GM21717 (cell line): ENCODE measurements around the gene FHOD3.

Experiments used
- ATAC-seq: cut with Tn5 transposase; IDR thresholded peaks from one replicate; pipeline ENCODE4 v1.9.1; 2021; ENCODE audit warnings: mild to moderate bottlenecking, moderate library complexity; ENCODE audit not compliant: unreplicated experiment

FHOD3 gene

DNA sequence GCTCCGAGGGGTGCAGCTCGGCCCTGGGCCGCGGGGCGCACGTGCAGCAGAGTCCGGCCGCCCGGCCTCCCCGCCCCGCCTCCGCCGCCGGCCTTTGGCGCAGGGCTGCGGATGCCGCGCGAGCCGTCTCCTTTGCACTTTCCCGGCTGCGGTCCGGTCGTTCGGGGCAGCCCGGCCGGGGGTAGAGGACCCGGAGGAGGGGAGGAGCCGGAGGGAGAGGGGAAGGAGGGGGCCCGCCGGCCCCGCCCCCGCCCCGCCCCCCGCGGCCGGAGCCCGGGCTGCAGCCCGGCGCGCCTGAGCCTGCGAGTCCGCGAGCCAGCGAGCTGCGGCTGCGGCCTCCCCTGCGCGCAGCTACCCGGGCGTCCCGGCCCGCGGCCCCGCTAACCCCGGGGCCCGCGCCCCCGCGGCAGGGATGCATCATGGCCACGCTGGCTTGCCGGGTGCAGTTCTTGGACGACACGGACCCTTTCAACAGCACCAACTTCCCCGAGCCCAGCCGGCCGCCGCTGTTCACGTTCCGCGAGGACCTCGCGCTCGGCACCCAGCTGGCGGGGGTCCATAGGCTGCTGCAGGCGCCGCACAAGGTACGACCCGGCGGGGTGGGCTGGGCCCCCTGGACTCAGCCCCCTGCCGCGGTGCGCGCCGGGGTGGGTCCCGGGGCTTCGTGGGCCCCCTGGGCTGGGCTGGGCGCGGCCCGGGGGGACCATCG is at the start of gene FHOD3:
FHOD3 (plus strand) TSS at position 297 of the 709 bp plus-strand sequence; CDS start at position 420, 123 bp downstream.
- peak; percentile 53 for ATAC-seq

DNA sequence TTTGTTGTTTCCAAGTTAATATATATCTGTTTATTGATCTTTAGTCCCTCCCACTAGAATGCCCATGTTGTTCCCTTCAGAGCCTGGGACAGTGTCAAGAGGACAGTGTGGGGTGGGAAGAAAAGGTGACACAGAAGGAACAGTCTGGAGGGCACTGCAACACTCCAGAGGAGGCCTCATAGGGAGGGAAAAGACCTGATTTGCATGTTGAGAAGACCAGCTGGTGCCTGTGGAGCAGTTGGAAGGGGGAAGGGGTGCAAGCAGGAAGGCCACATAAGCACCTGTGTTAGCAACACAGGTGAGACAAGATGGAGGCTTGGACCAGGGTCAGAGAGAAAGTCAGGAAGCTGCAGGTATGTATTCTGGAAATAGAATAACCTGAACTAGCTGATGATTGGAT is 48.1 kb upstream of the FHOD3 start:
- ATAC-seq: no peak

DNA sequence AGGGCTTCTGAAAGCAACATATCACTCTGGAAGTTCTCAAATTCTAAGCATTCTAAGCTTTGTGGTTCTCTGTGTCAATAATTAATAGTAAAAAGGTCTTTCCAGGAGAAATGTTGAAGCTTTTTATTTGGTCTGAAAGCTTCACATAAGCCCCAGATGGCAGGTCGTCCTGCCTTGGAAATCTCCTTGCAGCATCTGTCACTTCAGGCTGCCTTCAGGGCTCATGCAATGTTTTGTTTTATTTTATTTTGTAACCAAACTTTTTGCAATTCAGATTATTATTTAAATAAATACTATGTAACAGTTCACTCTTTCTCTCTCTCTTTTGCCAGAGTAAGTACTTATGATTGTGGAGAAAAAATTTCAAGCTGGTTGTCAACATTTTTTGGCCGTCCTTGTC is 46.7 kb upstream of the FHOD3 start:
- no peak for ATAC-seq

DNA sequence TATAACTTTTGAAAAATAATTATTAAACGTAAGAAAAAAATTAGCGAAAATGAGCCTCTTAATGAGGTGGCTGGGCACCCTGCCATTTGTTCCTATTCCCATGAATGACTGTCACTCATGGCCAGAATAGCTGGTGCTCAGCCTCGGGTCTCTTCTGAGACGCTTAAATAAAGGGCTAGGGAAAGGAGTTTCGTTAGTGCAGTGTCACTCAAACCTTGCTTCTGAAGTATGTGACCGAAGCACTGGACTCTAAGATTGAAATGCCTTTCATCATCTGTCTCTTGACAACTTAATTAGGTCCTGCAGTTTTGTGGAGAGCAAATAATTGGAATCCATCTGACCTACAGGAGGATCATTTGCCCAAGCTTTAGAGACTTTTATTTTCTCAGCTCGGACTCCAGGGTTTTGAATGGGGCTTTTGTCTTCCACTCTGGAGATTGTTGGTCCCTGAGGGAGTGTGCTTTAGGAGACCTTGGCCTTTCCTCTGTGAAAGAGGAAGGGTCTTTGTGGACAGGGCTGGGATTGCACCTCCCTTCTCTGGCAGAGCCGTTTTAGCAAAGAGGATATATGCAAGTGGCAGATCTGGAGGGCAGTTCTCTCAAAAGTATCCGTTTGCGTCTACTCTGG is 42.3 kb upstream of the FHOD3 start:
- no peak for ATAC-seq

DNA sequence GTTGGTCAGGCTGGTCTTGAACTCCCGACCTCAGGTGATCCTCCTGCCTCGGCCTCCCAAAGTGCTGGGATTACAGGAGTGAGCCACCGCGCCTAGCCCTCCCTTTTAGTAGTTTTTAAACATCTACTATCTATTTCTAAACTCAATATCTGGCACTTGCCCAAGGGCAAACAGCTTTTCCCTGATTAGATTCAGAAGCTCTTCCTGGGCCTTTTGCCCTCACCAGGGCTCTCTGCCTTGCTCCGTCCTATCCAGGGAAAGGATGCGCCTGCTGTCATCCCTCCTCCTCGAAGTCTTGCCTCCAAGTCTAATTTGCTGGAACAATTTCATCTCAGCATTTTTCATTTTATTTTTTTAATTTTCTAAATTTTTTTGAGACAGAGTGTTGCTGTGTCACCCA is 41.4 kb upstream of the FHOD3 start:
- no peak for ATAC-seq

DNA sequence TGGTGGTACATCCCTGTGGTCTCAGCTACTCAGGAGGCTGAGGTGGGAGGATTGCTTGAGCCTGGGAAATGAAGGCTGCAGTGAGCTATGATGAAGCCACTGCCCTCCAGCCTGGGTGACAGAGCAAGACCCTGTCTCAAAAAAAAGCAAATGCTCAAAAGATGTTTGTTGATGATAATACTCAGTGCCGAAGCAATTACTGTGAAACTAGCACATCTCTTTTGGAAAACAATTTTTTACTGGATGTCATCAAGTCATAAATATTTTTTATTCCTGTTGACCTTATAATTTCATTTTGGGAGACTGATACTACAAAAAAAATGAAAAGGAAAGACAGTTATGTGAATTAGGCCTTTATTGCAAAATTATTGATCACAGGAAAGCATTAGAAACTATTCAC is 34.5 kb upstream of the FHOD3 start:
- no peak for ATAC-seq

DNA sequence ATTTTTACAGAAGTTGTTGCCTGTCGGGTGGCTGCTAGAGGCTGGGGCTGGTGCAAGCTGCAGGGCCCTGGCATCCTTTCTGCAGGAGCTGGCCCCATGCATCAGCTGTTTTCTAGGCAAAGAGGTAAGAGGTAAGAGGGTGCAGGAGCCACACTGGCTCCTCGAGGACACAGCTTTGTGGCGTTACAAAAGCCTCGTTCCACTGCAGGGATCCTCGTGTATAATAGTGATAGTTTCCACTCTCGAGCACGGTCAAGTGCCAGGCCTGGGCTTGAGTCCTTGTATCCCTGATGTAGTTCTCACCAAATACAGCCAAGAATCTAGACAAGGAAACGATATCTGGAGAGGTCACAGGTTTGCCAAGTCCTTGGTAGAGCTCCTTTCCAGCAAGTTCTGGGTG is 33.2 kb upstream of the FHOD3 start:
- no peak for ATAC-seq

DNA sequence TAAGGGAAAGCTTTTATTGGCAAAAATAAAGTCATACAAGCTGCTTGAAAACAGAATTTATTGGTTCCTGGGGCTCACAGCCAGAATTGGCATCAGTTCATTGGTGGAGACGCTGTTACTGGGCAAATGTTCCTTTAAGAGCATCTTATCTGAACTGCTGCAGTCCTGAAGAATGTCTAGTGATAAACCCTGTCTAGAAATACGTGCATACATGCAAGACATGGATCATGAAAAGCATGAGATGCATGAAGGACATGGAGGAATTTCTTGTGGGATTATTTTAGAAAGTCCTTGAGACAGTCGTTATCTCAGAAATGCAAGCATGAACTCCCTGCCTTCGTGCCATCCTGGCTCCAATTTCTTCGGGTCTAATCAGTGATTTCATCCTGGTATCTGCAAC is 32.5 kb upstream of the FHOD3 start:
- no peak for ATAC-seq

DNA sequence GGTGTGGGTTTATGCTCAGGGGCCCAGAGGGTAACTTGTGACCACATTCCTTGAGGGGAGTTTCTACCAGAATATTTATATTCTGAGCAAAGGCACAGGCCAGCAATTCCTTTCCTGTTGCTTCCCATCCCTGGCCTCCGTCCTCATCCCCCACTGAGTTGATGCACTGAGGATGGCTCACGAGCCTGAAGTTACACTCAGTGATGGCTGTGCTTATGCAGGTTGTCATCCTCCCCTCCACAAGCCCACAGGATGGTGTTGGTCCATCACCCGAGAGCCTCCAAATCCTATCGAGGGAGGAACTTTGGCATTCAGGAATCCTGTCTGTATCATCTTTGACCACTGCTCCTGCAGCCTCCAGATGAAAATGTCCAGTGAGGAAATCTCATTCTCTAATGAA is 28.4 kb upstream of the FHOD3 start:
- no peak for ATAC-seq

DNA sequence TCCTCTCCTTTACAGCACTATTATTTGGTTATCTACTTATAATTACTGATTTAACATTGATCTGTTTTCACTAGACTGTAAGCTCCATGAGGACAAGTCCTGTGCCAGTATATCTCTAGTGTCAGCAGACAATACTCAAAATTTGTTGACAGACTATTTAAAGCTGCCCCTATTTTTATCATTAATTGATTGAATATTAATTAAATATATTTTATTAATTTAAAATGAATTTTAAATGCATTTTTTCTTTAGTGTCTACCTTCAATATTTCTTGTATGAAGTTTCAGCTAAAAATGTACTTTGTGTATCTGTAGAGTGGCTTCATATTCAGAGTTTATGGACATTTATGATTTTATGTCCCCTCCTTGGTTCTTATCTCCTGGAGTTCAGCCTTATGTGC is 26.4 kb upstream of the FHOD3 start:
- no peak for ATAC-seq

DNA sequence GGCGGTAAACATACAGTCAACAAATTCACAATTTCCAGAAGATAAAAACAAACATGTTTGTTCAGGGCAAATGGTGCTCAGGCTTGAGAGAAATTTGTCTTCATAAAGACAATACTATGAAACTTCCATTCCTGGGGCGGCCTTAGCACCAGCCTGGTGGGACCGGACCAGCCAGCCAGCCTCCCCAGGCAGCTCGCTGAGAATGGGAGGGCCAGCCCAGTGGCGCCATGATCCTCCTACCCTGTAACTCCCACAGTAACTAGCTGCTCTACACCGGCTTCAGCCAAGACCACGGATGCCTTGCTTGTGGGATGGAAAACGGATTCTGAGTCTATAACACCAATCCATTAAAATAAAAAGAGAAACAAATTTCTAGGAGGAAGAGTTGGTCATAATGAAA is 24.2 kb upstream of the FHOD3 start:
- no peak for ATAC-seq

DNA sequence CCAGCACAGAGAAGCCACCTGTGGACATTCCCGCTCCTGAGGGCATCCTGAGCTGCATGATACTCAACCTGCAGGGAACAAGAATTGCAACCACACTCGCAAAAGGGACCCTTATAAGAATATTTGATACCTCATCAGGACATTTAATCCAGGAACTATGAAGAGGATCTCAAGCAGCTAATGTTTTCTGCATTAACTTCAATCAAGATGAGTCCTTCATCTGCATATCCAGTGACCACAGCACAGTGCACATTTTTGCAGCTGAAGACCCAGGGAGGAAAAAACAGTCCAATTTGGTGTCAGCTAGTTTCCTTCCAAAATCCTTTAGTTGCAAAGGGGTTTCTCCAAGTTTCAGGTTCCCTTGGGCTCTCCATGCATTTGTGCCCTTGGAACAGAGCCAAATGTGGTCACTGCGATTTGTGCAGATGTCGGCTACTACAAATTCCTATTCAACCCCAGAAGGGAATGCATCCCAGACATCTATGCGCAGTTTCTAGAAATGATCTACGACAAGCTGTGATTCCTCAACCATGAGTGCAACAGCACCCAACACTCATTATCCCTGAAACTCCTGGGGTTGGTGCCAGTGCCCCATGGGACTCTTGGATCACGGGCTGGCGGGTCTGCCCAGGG is 23.3 kb upstream of the FHOD3 start:
- ATAC-seq: no peak

DNA sequence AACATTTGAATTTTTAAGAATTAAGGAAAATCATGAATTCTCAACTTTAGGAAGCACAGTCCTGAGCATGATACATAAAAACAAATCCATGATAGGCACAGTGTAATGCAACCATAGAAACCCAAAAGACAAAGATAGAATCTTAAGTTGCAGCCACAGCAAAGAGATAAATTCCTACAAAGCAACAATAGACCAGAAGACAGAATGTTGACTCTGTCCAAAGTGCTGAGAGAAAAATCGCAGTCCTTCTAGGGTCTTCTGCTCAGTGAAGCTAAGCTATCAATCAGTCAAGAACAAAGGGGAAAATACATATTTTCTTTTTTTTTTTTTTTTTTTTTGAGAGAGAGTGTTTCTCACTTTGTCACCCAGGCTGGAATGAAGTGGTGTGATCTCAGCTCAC is 22.0 kb upstream of the FHOD3 start:
- ATAC-seq: no peak

DNA sequence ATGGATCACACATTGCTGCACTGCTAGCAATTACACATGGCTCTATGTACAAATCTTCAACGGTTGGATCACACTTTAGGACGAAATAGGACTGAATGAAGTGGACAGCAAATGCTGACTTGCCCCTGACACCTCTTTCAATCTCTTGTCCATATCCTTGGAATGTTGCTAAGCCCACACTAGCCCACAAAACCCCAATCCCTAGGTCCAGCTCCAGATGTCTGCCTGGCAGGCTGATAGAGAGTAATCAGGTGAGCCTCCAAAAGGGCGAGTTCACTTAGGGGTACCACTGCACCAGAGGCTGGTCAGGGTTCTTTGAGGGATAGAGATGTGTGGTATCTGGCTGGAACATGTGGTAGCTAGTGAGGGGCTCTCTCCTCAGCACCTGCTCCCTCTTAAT is 18.5 kb upstream of the FHOD3 start:
- ATAC-seq: no peak

DNA sequence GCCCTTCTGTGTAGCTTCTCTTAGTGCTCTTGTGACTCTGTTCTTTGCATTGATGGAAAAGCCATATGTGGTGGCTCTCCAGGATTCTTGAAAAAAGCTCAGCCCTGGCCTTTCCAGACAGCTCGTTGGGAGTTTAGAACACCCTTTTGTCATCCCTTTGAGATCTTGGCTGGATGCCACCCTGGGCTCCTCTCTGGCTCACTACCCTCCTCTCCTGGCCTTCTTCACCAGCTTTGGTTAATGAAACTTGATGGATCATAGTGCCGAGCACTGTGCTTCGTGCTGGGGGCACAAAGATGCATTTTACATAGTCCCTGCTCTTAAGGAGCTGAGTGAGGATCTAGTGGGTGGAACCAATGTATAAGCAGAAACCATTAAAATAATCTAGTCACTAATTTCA is 15.6 kb upstream of the FHOD3 start:
- no peak for ATAC-seq

DNA sequence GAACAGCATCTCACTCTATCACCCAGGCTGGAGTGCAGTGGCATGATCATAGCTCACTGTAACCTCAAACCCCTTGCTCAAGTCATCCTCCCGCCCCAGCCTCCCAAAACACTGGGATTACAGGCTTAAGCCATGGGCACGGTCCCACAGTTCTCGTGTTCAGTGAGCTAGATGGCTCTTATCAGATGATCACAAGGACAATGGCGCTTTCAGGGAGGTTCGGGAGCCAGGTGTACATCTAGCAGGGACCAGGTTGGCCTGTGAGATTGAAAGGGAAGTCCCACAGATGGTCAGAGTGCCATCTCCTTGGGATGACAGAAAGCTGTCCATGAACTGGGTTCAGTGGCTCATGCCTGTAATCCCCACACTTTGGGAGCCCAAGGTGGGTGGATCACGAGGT is 14.1 kb upstream of the FHOD3 start:
- ATAC-seq: no peak

DNA sequence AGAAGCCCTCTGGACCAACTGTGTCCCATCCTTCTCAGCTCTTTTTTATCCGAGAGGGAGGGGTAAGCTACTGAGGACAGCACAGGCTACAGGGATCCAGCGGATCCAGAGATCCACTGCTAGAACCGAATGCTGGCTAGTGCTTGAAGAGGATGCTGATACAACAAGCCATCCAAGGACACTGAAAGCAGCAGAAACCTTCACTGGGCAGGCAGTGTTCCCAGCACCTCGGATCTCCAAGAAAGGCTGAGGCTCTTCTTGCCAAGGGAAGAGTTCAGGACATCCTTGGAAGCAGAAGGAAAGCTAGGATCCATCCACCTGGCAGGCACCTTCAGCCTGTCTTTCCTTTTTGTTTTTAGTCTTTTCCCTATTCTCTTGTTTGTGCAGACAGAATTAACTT is 13.2 kb upstream of the FHOD3 start:
- no peak for ATAC-seq

DNA sequence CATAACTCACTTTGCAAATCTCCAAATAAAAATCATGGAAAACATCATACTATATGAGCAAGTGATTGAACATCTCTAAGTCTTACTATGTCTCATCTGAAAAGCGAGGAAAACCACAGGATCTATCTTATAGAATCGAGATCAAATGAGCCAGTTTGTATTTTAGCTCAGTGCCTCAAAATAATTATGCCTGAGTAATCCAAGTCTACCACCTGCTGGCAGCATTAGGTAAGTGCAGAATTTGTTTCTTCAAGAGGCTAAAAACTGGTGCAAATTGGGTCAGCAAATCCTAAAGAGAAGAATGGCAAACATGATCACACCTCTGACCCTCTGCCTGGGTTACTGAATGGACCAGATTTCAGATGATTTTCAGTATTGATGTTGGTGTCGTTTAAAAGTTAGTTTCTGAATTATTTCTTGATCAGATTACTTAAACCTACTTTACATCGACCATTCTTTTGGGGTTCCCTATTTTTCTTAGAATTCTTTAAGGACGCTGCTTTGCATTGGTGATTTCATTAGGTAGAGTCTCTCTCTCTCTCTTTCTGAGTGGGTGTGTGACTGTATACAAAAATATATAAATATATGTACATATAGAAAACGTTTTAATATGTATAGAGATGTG is 12.7 kb upstream of the FHOD3 start:
- ATAC-seq: no peak

DNA sequence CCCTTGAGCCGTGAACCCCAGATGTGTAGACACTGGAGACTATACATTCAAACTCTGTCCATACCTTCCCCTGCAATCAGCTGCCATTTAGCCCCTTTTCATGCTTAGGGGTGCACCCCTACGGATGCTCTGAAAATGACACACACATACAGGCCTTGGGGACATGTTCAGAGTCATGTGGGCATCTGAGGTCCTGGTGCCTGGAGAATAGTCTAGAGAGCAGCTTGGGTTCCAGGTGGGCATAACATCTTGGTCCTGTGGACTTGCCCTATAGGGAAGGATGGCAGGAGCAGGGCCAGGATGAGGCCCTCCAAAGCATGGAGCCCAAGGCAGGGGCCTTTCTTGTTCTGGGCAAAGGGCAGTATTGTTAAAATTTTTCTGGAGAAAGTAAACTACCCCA is 9.9 kb upstream of the FHOD3 start:
- ATAC-seq: no peak

DNA sequence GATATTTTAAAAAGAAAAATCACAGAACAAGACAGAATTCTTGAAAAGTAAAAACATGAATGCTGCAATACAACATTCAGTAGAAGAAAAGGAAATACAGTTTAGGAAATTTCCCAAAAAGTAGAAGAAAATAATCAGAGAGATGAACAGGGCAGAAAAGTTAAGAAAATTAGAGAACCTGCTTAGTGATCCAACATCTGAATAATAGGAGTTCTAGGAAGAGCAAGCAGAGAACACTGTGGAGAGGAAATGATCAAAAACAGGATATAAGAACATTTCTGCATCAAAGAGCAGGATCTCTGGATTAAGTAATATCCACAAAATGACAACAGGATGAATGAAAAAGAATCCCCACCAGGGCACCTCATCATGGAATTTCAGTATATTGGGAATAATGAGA is 8.8 kb upstream of the FHOD3 start:
- no peak for ATAC-seq

DNA sequence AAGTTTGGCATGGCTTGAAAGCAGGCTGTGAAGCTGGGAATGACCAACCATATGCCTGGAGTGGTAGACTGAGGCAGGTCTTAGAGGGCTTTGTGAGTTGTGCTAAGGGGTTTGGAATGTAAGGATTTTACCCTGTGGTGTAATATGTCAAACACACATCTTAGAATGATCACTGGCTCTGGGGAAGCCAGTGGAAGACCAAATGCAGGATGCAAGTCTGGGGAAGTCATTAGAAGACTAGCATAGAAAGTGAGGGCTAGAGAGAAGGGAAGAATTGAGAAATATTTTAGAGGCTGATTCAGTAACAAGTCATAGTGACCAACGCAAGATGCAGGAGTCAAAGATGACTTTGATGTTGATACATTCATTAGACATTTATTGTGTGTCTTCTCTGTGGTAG is 3.5 kb upstream of the FHOD3 start:
- ATAC-seq: no peak

DNA sequence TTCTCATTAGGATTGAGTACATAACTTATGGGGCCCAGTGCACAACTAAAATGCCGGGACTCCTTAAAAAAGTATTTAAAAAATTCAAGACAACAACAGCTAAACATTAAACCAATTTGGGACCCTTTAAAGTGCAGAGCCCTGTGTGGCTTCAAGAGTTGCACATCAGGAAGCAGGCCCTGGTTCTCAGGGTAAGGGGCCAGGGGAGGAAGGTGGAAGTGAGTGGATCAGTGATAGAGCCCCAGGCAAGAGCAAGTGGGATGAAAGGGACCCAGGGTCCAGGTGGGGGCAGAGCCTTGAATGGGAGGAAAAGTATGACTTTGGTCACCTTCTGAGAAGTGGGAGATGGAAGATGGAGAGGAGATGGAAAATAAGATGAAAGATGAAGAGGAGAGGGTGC is 2.3 kb upstream of the FHOD3 start:
- no peak for ATAC-seq
